Common myeloid progenitor, CD34-positive (primary cell): Measurements from ENCODE around the gene HOXB4.
A peak's percentile ranks its signal among the peaks of the same experiment; 100 is the strongest.

ENCODE experiments used
- CTCF ChIA-PET: fragments of 350-600 bp; sonication (Branson Sonifier 250); formaldehyde crosslinking; loops from one replicate; lab custom pipeline; 2021; ENCODE audit warnings: antibody characterized with exemption; lab: Charles Lee
- POLR2A ChIA-PET: fragments of 350-600 bp; sonication (Branson Sonifier 250); formaldehyde crosslinking; loops from one replicate; lab custom pipeline; 2021; ENCODE audit warnings: antibody characterized with exemption; lab: Charles Lee
- DNase-seq, 3 donors: peaks; one replicate each; pipeline versions ENCODE4 v3.0.0 to v3.0.0-alpha.2; 2013
- H3K27ac ChIP-seq, 2 experiments: 1 replicate in 1 of 2; 2 replicates in 1 of 2; pipeline ENCODE4 v1.7.0; 2013; ENCODE audit warnings: inconsistent platforms in 2 of 2, low read length in 2 of 2, mild to moderate bottlenecking in 2 of 2, low read depth in 1 of 2, moderate library complexity in 1 of 2; ENCODE audit not compliant: severe bottlenecking in 2 of 2, insufficient read depth in 1 of 2, poor library complexity in 1 of 2
- H3K27me3 ChIP-seq, 5 experiments: replicated peaks in 2 of 5; 1 replicate in 3 of 5; 2 replicates in 2 of 5; pipeline versions ENCODE4 v1.6.1 to v1.7.0; 2013; ENCODE audit warnings: low read length in 4 of 5, mild to moderate bottlenecking in 2 of 5, moderate library complexity in 2 of 5, inconsistent platforms in 1 of 5; ENCODE audit not compliant: insufficient read depth in 5 of 5, control insufficient read depth in 4 of 5
- H3K36me3 ChIP-seq, 4 experiments: 1 replicate in 2 of 4; 2 replicates in 2 of 4; pipeline versions ENCODE4 v1.6.1 to v1.7.0; 2013; ENCODE audit warnings: low read length in 3 of 4, control low read depth in 1 of 4, mild to moderate bottlenecking in 1 of 4; ENCODE audit not compliant: control insufficient read depth in 4 of 4, insufficient read depth in 4 of 4
- H3K4me1 ChIP-seq, 4 experiments: 1 replicate in 3 of 4; 2 replicates in 1 of 4; pipeline versions ENCODE4 v1.6.1 to v1.7.1; 2013; ENCODE audit warnings: low read length in 3 of 4, mild to moderate bottlenecking in 3 of 4, control low read depth in 1 of 4, inconsistent platforms in 1 of 4, moderate library complexity in 1 of 4; ENCODE audit not compliant: control insufficient read depth in 4 of 4, insufficient read depth in 4 of 4; ENCODE audit errors: control extremely low read depth in 1 of 4
- H3K4me3 ChIP-seq, 7 experiments: 1 replicate in 4 of 7; 2 replicates in 3 of 7; pipeline versions ENCODE4 v1.5.1 to v1.7.0; 2013; ENCODE audit warnings: mild to moderate bottlenecking in 7 of 7, low read length in 6 of 7, moderate library complexity in 6 of 7, inconsistent platforms in 2 of 7, low read depth in 2 of 7, control low read depth in 1 of 7; ENCODE audit not compliant: insufficient read depth in 4 of 7, control insufficient read depth in 1 of 7; ENCODE audit errors: extremely low read depth in 1 of 7
- H3K9me3 ChIP-seq, 5 experiments: 1 replicate in 4 of 5; 2 replicates in 1 of 5; pipeline versions ENCODE4 v1.6.1 to v1.7.1; 2013; ENCODE audit warnings: low read length in 4 of 5, mild to moderate bottlenecking in 2 of 5, inconsistent platforms in 1 of 5, low read depth in 1 of 5, moderate library complexity in 1 of 5; ENCODE audit not compliant: control insufficient read depth in 4 of 5, insufficient read depth in 2 of 5; ENCODE audit errors: control extremely low read depth in 1 of 5
- WGBS: methylation state at CpG from one replicate; pipeline ENCODE4 v1.1.5; 2013; ENCODE audit not compliant: insufficient coverage; 5-methylcytosine and 5-hydroxymethylcytosine counted together

The HOXB4 gene

GRCh38 chr17:48610282-48611211 is 32.4 kb upstream of the HOXB4 start, which contains the start of gene HOXB7:
Gene HOXB7 (minus strand): TSS chr17:48611017. CDS start chr17:48610918, 99 bp downstream.
- POLR2A ChIA-PET, result no interaction called here
- Histone ChIP-seq H3K4me1 (peaks cover 0 to 48% (median 45%) of the 10 kb centered on the region in 4 experiments), H3K27me3 (peaks cover 21 to 93% (median 43%) of the 10 kb centered on the region in 5 experiments), H3K9me3 (no peaks in the 10 kb centered on the region), H3K4me3 (peak within 1 kb of the TSS; percentile 43 to 85 (median 68)), H3K36me3 (no peaks in the 10 kb centered on the region), H3K27ac (peak within 1 kb of the TSS in 1 of 2 experiments; percentile 61)
- under 1% methylated on average over 55 of the region's 79 CpGs for WGBS
- no peak for DNase-seq
- CTCF ChIA-PET, result interaction anchor here (0.8 to 1.7 kb wide), 4 partner anchors 8 to 15 kb away, joined by 3 to 7 read pairs (median 4); partner anchors contain the start of gene HOXB9

DNA sequence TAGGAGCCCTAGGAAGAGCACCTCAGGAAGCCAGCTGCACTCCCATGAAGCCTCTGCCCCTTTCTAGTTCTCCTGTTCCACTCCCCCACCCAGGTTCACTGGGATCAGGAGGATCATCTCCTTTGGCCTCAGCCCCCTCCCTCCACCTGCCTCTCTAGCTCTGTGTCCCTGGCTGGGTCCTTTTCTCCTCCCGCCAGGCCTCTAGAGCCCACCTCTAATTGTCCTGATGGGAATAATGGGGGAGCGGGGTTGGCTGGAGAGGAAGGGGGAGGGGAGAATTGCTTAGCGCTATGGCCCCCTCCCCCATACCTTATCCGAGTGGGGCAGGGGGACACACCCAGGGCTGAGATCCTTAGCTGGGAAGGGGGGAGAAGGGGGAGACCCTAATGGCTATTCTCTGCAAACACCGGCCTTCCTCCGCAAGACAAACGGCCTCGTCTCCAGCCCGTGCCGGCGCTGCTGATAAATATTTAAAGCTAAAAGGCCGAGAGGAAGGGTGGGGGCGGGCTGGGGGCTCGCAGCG is 31.7 kb upstream of the HOXB4 start:
- ChIA-PET POLR2A (no interaction called here), CTCF (interaction anchor here (0.8 to 1.7 kb wide), 4 partner anchors 9 to 16 kb away, joined by 3 to 7 read pairs (median 4); partner anchors contain the start of gene HOXB9)
- 2% methylated on average over 10 of the region's 15 CpGs for WGBS
- no peak for DNase-seq
- Histone ChIP-seq H3K27ac (no peak overlapping the region), H3K4me1 (peaks cover 0 to 48% (median 43%) of the 10 kb centered on the region in 4 experiments), H3K27me3 (peaks cover 15 to 90% (median 36%) of the 10 kb centered on the region in 5 experiments), H3K36me3 (no peaks in the 10 kb centered on the region), H3K9me3 (no peaks in the 10 kb centered on the region), H3K4me3 (peak overlapping the region; percentile 43 to 85 (median 68))

DNA sequence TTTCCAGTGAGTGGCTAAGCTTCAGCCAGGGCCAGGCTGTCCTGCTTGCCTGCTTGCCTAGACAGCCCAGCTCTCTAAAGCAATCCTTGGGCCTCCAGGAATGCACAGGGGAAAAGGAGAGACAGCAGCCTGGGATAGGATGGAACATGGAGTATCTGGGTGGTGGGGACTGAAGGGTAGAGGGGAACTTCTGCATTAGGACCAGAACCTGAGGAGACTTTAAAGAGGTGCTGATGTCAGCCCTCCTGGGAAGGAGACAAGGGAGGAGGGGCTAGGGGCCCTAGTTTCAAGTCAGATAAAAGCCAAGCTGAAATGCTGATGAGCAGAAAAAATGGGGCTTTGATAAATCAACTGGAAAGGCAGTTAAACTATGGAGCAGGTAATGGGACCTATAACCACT is 30.9 kb upstream of the HOXB4 start:
- Histone ChIP-seq H3K9me3 (no peaks in the 10 kb centered on the region), H3K27me3 (peaks cover 12 to 87% (median 30%) of the 10 kb centered on the region in 5 experiments), H3K4me1 (peaks cover 0 to 48% (median 38%) of the 10 kb centered on the region in 4 experiments), H3K27ac (no peak overlapping the region), H3K4me3 (no peak overlapping the region), H3K36me3 (no peaks in the 10 kb centered on the region)
- no peak for DNase-seq
- POLR2A ChIA-PET, result no interaction called here
- CTCF ChIA-PET, result interaction anchor here (1.4 to 2.1 kb wide), 3 partner anchors 8 to 20 kb away, joined by 3 to 7 read pairs (median 6); no protein-coding TSS in a partner anchor

DNA sequence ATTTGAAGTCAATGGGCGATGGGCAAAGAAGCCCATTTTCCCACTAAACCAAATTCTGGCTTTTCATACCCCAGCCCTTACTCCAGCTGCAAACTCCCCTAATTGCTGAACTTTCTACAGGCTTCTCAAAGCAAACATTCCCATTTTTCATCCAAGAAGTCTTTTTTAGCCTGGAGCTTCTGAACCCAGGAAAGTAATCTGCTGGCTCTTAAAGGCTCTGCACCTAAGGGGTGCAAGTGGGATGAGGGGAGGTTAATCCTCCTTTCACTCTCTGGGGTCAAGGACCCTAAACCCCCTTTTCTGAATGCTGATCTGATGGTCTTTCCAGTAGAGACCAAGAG is 30.3 kb upstream of the HOXB4 start:
- H3K9me3 ChIP-seq, result no peaks in the 10 kb centered on the region
- H3K36me3 ChIP-seq, result no peaks in the 10 kb centered on the region
- no peak for DNase-seq
- H3K27me3 ChIP-seq, result peaks cover 12 to 84% (median 27%) of the 10 kb centered on the region in 5 experiments
- no peak overlapping the region for H3K4me3 ChIP-seq
- 100% methylated on average over 1 of the region's 1 CpG for WGBS
- peaks cover 0 to 48% (median 34%) of the 10 kb centered on the region in 4 experiments for H3K4me1 ChIP-seq
- ChIA-PET POLR2A (no interaction called here), CTCF (interaction anchor here (1.4 to 2.1 kb wide), 2 partner anchors 10 to 19 kb away, joined by 3 to 6 read pairs; no protein-coding TSS in a partner anchor)
- H3K27ac ChIP-seq, result no peak overlapping the region

- H3K27ac ChIP-seq, result no peak overlapping the region
- H3K9me3 ChIP-seq, result no peaks in the 10 kb centered on the region
- peaks cover 12 to 82% (median 32%) of the 10 kb centered on the region in 5 experiments for H3K27me3 ChIP-seq
- H3K4me3 ChIP-seq, result no peak overlapping the region
- WGBS, result 96% methylated on average over 8 of the region's 9 CpGs
- DNase-seq, result no peak
- H3K36me3 ChIP-seq, result no peaks in the 10 kb centered on the region
- H3K4me1 ChIP-seq, result peaks cover 0 to 47% (median 25%) of the 10 kb centered on the region in 4 experiments
- ChIA-PET POLR2A (no interaction called here), CTCF (interaction anchor here (1.0 to 2.1 kb wide), 4 partner anchors 8 to 313 kb away, joined by 3 to 8 read pairs (median 6); partner anchors contain the start of gene HOXB8)
Observed at GRCh38 chr17:48606892-48607614, 28.9 kb upstream of the HOXB4 start.

- peaks cover 8 to 82% (median 32%) of the 10 kb centered on the region in 5 experiments for H3K27me3 ChIP-seq
- no peak overlapping the region for H3K4me3 ChIP-seq
- 93% methylated on average over 21 of the region's 41 CpGs for WGBS
- CTCF ChIA-PET, result interaction anchor here (1.0 to 1.9 kb wide), 3 partner anchors 8 to 313 kb away, joined by 3 to 8 read pairs (median 5); partner anchors contain the start of gene HOXB8
- no peak overlapping the region for H3K27ac ChIP-seq
- H3K36me3 ChIP-seq, result no peaks in the 10 kb centered on the region
- no peak for DNase-seq
- POLR2A ChIA-PET, result no interaction called here
- H3K4me1 ChIP-seq, result peaks cover 0 to 47% (median 22%) of the 10 kb centered on the region in 4 experiments
- H3K9me3 ChIP-seq, result no peaks in the 10 kb centered on the region
Observed at GRCh38 chr17:48605991-48606891, 28.1 kb upstream of the HOXB4 start.
